Gastrocnemius medialis (tissue), 4 donors: ENCODE results near the gene CYTH3.

ENCODE experiments used
- CTCF ChIP-seq, 5 experiments: fragments of 450-650 bp in 3 of 5; fragments of 200-600 bp in 2 of 5; sonication (generic) in 2 of 5; IDR thresholded peaks in 4 of 5; conservative IDR thresholded peaks in 1 of 5; 1 replicate in 4 of 5; 2 replicates in 1 of 5; pipeline ENCODE4 v1.5.1; 2016 to 2019; ENCODE audit warnings: antibody characterized with exemption in 5 of 5, mild to moderate bottlenecking in 3 of 5, moderate library complexity in 3 of 5
- POLR2A ChIP-seq, 2 donors: fragments of 450-650 bp; IDR thresholded peaks; one replicate each; pipeline ENCODE4 v1.6.1; 2017; ENCODE audit warnings: antibody characterized with exemption in 2 of 2, mild to moderate bottlenecking in 2 of 2, moderate library complexity in 2 of 2

- TF ChIP-seq CTCF (IDR thresholded peaks at IDR 0.05 in 4 of 5, conservative IDR thresholded peaks at IDR 0.05 in 1 of 5) (no peak), POLR2A (IDR thresholded peaks at IDR 0.05) (no peak)
These were observed 108.4 kb downstream of the CYTH3 start for GRCh38 chr7:6164010-6164409.
